Activated naive CD4-positive, alpha-beta T cell treated with anti-CD3 and anti-CD28 coated beads, Interleukin-2, amount 50 U/mL, for 24 hours (primary cell): ENCODE results near the gene TMEM270.

ENCODE experiments used
- H3K27ac Mint-ChIP-seq: one replicate; pipeline ENCODE4 v1.8.0; 2021; ENCODE audit warnings: mild to moderate bottlenecking, mixed read lengths
- H3K27me3 Mint-ChIP-seq: one replicate; pipeline ENCODE4 v1.8.0; 2021; ENCODE audit warnings: mixed read lengths
- H3K36me3 Mint-ChIP-seq: one replicate; pipeline ENCODE4 v1.8.0; 2021; ENCODE audit warnings: mixed read lengths
- H3K4me1 Mint-ChIP-seq: one replicate; pipeline ENCODE4 v1.8.0; 2021; ENCODE audit warnings: mixed read lengths
- H3K4me3 Mint-ChIP-seq: one replicate; pipeline ENCODE4 v1.8.0; 2021; ENCODE audit warnings: mild to moderate bottlenecking, mixed read lengths
- H3K9me3 Mint-ChIP-seq: one replicate; pipeline ENCODE4 v1.8.0; 2021; ENCODE audit warnings: mixed read lengths

TMEM270 gene

DNA sequence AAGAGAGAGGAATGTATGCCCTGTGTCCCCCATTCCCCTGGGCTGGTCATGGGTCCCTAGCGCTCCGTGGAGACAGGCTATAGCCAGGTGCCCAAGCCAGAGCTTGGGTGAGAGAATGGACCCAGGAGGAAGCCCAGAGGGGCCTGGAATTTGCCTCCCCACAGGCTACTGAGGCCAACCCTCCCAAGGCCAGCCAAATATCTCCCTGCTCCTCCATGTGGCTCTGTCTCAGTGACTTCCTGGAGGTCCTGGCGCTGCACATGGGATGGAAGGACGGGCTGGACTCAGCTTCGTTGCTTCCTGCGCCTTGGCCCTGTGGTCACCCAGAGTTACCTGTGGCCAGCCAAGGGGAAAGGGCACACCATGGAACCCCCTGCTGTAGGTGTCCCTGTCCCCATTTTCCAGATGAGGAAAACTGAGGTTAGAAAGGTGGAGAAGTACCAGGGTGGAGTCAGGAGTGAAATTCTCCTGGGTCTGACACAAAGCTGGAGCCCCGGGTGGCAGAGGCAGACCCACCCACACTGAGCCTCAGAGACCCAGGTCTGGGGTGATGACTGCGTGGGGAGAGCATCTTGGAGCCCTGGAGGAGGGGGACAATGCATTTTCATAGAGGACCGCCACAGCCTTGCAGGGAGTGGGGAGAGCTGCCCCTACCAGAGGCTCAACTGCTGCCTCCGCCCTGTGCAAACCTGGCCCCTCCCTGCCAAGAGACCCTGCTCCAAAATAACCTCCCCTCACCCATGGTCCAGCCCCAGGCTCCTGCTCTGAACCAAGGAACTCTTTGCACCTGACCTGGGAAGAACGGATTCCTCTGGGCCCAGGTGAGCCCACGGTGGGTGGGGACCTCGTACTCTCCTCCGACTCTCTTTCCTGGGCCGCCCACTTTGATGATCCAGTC is 42.6 kb downstream of the TMEM270 start:
- no peaks in the 10 kb centered on the region for H3K9me3 Mint-ChIP-seq
- H3K27me3 Mint-ChIP-seq = no peaks in the 10 kb centered on the region
- H3K4me1 Mint-ChIP-seq = no peaks in the 10 kb centered on the region
- H3K4me3 Mint-ChIP-seq = no peak overlapping the region
- H3K27ac Mint-ChIP-seq = no peak overlapping the region
- no peaks in the 10 kb centered on the region for H3K36me3 Mint-ChIP-seq

DNA sequence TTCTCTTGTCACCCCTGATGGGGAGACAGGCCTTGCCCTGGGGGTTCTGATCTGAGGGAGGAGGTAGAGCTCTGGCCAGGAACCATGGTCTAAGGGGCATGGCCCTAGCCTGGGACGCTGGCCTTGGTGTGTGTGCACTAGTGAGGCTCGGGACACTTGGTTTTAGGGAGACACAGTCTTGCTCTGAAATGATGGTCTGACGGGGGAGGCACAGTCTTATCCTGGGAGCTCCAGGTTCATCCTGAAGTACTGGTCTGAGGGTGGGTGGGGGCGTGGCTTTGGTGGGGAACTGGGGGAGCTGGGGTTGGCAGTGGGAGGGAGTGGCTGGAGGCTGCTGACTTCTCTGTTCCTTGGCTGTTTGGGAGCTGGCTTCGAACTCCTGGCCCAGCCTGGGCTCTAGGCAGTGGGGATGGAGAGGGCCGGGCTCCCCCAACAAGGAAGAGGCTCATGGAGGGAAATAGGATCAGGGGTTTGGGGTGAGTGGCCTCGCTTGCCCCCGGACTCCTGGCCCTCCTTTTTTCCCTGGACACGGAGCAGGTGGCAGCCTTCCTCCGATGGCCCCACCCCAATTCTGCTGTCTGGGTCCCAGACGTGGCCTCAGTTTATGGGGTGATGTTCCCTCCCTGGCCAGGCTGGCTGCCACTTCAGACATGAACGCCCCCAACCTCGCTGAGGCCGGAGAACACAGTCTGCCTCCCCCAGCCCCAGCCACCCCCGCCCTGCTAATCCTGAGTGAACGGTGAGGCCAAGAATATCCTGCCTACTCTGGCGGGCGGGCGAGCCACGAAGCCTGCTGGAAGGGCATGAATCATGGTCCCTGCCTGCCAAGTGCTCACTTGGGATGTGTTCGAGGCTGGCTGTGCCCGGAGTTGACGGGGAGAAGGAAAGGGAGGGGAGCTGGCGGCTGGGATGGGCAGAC is 43.5 kb downstream of the TMEM270 start:
- Mint-ChIP-seq H3K27me3 (no peaks in the 10 kb centered on the region), H3K4me1 (no peaks in the 10 kb centered on the region), H3K9me3 (no peaks in the 10 kb centered on the region), H3K27ac (no peak overlapping the region), H3K36me3 (no peaks in the 10 kb centered on the region), H3K4me3 (no peak overlapping the region)

DNA sequence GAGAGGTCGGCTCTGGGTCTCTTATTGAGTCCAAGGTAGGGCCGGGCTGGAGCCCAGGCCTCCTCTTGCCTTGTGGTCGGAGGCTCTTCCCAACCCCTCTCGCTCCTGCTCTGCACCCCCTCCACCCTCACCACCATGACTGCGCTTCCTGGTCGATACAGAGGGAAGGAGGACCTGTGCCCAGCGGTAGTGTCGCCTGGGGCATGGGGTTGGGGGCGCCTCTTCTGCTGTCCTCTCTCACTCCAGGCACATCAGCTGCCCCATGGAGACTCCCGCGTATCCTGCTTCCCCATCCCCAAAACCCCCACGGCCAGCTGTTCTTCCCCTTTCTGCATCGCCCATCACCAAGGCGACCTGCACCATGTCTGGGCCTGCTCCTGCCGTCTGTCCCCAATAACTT is 44.4 kb downstream of the TMEM270 start:
- Mint-ChIP-seq H3K27ac (no peak overlapping the region), H3K36me3 (no peaks in the 10 kb centered on the region), H3K4me3 (no peak overlapping the region), H3K27me3 (no peaks in the 10 kb centered on the region), H3K4me1 (no peaks in the 10 kb centered on the region), H3K9me3 (no peaks in the 10 kb centered on the region)

DNA sequence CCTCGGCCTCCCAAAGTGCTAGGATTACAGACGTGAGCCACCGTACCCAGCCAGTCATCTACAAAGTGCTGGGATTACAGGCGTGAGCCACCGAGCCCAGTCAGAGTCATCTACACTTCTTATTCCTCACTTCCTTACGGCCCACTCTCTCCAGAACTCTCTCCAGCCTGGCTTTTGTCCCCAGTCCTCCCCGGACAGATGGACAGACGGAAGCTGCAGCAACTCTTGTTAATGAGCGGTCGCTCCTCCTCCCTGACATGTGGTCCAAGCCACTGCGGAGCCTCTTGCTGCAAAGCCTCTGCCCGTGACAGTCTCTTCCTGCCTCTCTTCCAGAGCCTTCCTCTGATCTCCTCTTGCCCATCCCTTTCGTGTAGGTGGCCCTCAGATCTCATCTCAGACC is 45.9 kb downstream of the TMEM270 start:
- no peak overlapping the region for H3K4me3 Mint-ChIP-seq
- peak overlapping the region; percentile 13 for H3K27ac Mint-ChIP-seq
- no peaks in the 10 kb centered on the region for H3K9me3 Mint-ChIP-seq
- H3K27me3 Mint-ChIP-seq = no peaks in the 10 kb centered on the region
- no peaks in the 10 kb centered on the region for H3K36me3 Mint-ChIP-seq
- H3K4me1 Mint-ChIP-seq = no peaks in the 10 kb centered on the region

DNA sequence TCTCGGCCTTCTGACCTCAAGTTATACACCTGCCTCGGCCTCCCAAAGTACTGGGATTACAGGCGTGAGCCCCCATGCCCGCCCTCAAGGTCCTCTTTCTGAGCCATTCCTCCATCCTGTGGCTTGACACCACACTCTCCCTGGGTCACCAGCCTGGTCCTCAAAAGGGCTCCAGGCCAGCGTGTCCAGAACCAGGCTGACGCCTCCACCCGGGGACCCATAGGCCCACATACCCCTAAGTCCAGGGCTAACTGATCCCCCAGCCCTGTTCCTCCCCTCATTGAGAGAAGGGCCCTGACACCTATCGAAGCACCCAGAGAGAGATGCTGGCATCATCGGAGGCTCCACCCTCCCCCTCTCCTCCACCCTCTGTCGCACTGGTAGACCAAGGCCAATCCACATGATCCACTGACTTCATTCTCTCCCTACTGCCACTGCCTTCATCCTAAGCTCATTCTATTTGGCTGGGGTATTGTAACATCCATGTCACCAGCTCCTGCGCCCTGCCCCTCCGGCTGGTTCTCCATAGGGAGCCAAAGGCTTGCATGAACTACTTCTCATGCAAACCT is 46.7 kb downstream of the TMEM270 start:
- H3K4me1 Mint-ChIP-seq = no peaks in the 10 kb centered on the region
- no peak overlapping the region for H3K4me3 Mint-ChIP-seq
- no peaks in the 10 kb centered on the region for H3K9me3 Mint-ChIP-seq
- H3K27me3 Mint-ChIP-seq = no peaks in the 10 kb centered on the region
- no peak overlapping the region for H3K27ac Mint-ChIP-seq
- H3K36me3 Mint-ChIP-seq = no peaks in the 10 kb centered on the region

DNA sequence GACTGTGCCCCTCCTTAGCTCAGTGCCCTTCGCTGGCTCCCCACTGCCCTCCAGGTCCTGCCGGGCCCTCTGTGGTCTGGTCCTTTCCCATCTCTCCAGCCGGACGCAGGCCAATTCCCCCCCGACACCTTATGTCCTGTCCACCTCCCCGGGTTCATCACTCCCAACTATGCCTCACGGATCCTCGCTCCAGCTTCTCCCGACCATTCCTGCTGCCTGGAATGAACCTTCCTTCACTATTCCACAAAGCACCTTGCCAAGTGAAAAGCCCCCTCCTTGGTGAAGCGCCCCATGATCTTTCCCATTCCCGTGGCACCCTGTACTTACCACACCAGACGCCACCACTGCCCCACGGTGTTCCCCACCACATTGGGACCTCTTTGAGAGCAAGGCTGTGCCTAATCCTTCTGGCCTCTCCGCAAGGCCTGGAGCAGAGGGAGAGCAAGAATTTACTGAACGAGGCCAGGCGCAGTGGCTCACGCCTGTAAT is 47.2 kb downstream of the TMEM270 start:
- H3K27me3 Mint-ChIP-seq = no peaks in the 10 kb centered on the region
- no peaks in the 10 kb centered on the region for H3K4me1 Mint-ChIP-seq
- H3K27ac Mint-ChIP-seq = no peak overlapping the region
- no peaks in the 10 kb centered on the region for H3K36me3 Mint-ChIP-seq
- no peaks in the 10 kb centered on the region for H3K9me3 Mint-ChIP-seq
- no peak overlapping the region for H3K4me3 Mint-ChIP-seq

DNA sequence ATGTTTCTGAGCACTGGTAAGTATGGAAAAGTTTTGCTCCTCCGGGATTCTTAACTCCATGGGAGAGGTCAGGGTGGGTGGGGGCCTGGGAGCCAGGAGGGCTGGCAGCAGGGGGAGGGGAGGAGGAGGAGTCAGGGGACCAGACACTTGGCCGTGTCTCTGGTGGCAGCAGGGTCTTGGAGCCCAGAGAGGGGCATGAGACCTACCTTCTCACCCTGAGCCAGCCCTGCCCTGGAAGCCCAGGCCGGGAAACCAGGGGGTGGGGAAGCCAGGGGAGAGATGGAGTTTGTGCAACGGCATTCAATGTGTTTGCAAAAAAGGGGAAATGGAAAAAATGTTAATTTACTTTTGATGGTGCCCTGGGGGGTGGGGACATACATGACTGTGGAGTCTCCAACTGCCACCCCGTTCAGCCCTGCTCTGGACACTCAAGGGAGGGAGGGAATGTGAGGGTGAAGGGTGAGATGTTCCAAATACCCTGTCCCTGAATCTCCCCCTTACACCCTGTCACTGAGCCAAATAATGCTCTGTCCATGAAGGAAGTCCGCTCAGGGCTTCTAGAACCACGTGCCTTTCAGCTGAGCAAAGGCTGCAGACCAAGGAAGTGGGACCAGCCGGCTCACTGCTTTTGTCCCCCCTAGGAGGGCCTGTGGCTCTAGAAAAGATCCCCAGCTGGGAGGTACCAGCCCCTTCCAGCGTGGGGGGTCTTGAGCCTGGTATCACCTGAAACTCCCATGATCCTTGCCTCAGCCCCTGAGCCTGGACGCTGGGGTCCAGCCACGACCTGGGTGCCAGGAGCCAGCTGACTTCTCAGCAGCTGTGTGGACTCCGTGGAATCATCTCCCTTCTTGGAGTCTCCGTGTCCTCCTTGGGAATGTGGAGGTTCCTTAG is 48.3 kb downstream of the TMEM270 start:
- Mint-ChIP-seq H3K4me3 (no peak overlapping the region), H3K27ac (no peak overlapping the region), H3K27me3 (no peaks in the 10 kb centered on the region), H3K36me3 (no peaks in the 10 kb centered on the region), H3K9me3 (no peaks in the 10 kb centered on the region), H3K4me1 (no peaks in the 10 kb centered on the region)

DNA sequence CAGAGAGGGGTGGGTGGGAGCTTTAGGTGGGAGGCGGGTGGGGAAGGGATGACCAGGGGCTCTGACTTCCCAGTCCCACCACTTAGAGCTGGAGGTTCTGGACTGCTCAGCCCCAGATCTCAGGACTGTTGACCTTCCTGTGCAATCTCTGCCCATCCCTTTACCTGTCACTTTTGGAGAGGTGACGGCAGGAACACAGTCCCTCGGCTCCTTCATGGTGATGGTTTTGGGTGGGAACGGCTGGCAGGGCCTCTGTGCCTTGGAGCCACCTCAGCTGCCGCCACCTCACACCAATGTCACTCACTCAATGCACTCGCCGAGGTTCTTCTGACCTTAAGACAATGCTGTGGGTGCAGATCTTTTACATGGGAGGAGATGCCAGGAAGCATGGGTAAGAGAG is 49.0 kb downstream of the TMEM270 start:
- Mint-ChIP-seq H3K27ac (no peak overlapping the region), H3K9me3 (no peaks in the 10 kb centered on the region)

DNA sequence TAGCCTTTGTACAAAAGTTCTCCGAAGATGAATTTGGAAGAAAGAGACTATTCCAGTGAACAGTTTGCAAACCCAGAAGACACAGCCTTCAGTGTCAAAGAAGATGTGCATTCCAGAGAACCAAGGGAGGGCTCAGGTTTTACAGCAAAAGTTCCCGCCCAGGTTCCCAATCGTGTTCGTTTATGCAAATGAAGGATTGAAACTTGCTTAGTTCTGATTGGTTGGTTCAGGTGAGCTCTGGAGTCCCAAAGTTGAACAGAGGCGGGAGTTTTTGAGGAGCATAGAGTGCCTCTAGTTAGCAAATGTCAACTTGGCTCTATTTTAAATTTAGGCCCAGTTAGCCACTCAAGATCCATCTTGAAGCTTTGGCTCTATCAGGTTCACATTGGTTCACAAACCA is 51.3 kb downstream of the TMEM270 start:
- no peak overlapping the region for H3K4me3 Mint-ChIP-seq
- H3K27ac Mint-ChIP-seq = no peak overlapping the region
- peaks cover 2% of the 10 kb centered on the region for H3K36me3 Mint-ChIP-seq
- no peaks in the 10 kb centered on the region for H3K9me3 Mint-ChIP-seq
- no peaks in the 10 kb centered on the region for H3K4me1 Mint-ChIP-seq
- H3K27me3 Mint-ChIP-seq = peaks cover 3% of the 10 kb centered on the region

More for the DNA sequence above, 49.0 kb downstream of the TMEM270 start:
- no peak overlapping the region for H3K4me3 Mint-ChIP-seq
- H3K4me1 Mint-ChIP-seq = no peaks in the 10 kb centered on the region
- peaks cover 2% of the 10 kb centered on the region for H3K36me3 Mint-ChIP-seq
- H3K27me3 Mint-ChIP-seq = peaks cover 3% of the 10 kb centered on the region
